H9 (cell line): ENCODE measurements around the gene SS18L1. TPM values are rescaled to one million over a fixed set of nuclear protein-coding genes. Genes with fewer than 3 reads are reported as not detected.
A peak's percentile ranks its signal among the peaks of the same experiment; 100 is the strongest.

Experiments used
- DNase-seq: peaks from one replicate; pipeline ENCODE4 v3.0.0-alpha.2; 2017
- H2AFZ ChIP-seq: one replicate; pipeline ENCODE4 v1.6.1; 2013; ENCODE audit warnings: mild to moderate bottlenecking, low read length, control low read depth, moderate library complexity
- H2AK5ac ChIP-seq: 2 replicates; pipeline ENCODE4 v1.6.1; 2013; ENCODE audit warnings: low read length, control low read depth, mixed read lengths; ENCODE audit not compliant: insufficient read length
- H2BK120ac ChIP-seq: one replicate; pipeline ENCODE4 v1.6.1; 2013; ENCODE audit warnings: low read depth, mild to moderate bottlenecking, low read length, control low read depth, inconsistent platforms; ENCODE audit not compliant: poor library complexity, severe bottlenecking
- H2BK12ac ChIP-seq: 2 replicates; pipeline ENCODE4 v1.6.1; 2013; ENCODE audit warnings: low read length, control low read depth, mixed read lengths, low read depth; ENCODE audit not compliant: insufficient read length
- H2BK15ac ChIP-seq: 2 replicates; pipeline ENCODE4 v1.6.1; 2013; ENCODE audit warnings: low read depth, low read length, control low read depth
- H2BK20ac ChIP-seq: one replicate; pipeline ENCODE4 v1.6.1; 2013; ENCODE audit warnings: low read depth, mild to moderate bottlenecking, low read length, control low read depth, inconsistent platforms; ENCODE audit not compliant: poor library complexity, severe bottlenecking
- H2BK5ac ChIP-seq: 2 replicates; pipeline ENCODE4 v1.6.1; 2013; ENCODE audit warnings: low read length, control low read depth, mixed read lengths; ENCODE audit not compliant: insufficient read length
- H3K14ac ChIP-seq: 2 replicates; pipeline ENCODE4 v1.6.1; 2013; ENCODE audit warnings: low read length, control low read depth; ENCODE audit not compliant: insufficient read depth
- H3K18ac ChIP-seq: 2 replicates; pipeline ENCODE4 v1.6.1; 2013; ENCODE audit warnings: low read depth, mild to moderate bottlenecking, mixed read lengths, low read length, control low read depth; ENCODE audit not compliant: insufficient read length
- H3K23ac ChIP-seq: 2 replicates; pipeline ENCODE4 v1.6.1; 2013; ENCODE audit warnings: low read length, control low read depth, mixed read lengths, low read depth; ENCODE audit not compliant: insufficient read length
- H3K23me2 ChIP-seq: 2 replicates; pipeline ENCODE4 v1.6.1; 2013; ENCODE audit warnings: low read depth, mild to moderate bottlenecking, mixed read lengths, low read length, control low read depth; ENCODE audit not compliant: insufficient read length, poor library complexity, severe bottlenecking
- H3K27ac ChIP-seq: 2 replicates; pipeline ENCODE4 v1.5.1; 2013; ENCODE audit warnings: low read length, control low read depth, mixed read lengths, low read depth; ENCODE audit not compliant: insufficient read length
- H3K27me3 ChIP-seq: 2 replicates; pipeline ENCODE4 v1.6.1; 2013; ENCODE audit warnings: low read length, control low read depth, inconsistent platforms; ENCODE audit not compliant: insufficient read depth
- H3K4ac ChIP-seq: 2 replicates; pipeline ENCODE4 v1.6.1; 2013; ENCODE audit warnings: low read depth, mild to moderate bottlenecking, control low read depth, inconsistent platforms, low read length, moderate library complexity
- H3K4me1 ChIP-seq: 2 replicates; pipeline ENCODE4 v1.6.1; 2013; ENCODE audit warnings: low read length, control low read depth, inconsistent platforms; ENCODE audit not compliant: insufficient read depth
- H3K4me2 ChIP-seq: 2 replicates; pipeline ENCODE4 v1.6.1; 2013; ENCODE audit warnings: low read length, control low read depth, mixed read lengths; ENCODE audit not compliant: insufficient read length, insufficient read depth
- H3K56ac ChIP-seq: 2 replicates; pipeline ENCODE4 v1.6.1; 2013; ENCODE audit warnings: low read depth, mild to moderate bottlenecking, mixed read lengths, low read length, control low read depth; ENCODE audit not compliant: insufficient read length
- H3K79me1 ChIP-seq: 2 replicates; pipeline ENCODE4 v1.6.1; 2013; ENCODE audit warnings: low read depth, mild to moderate bottlenecking, moderate library complexity, low read length, control low read depth, inconsistent platforms; ENCODE audit not compliant: insufficient read depth, poor library complexity, severe bottlenecking
- H3K79me2 ChIP-seq: 2 replicates; pipeline ENCODE4 v1.6.1; 2013; ENCODE audit warnings: low read length, control low read depth, inconsistent platforms; ENCODE audit not compliant: insufficient read depth
- H3K9ac ChIP-seq: 2 replicates; pipeline ENCODE4 v1.6.1; 2013; ENCODE audit warnings: low read length, control low read depth, mixed read lengths; ENCODE audit not compliant: insufficient read length; ENCODE audit errors: extremely low read depth
- H3K9me3 ChIP-seq: one replicate; pipeline ENCODE4 v1.6.1; 2013; ENCODE audit warnings: low read depth, low read length, inconsistent platforms; ENCODE audit not compliant: control insufficient read depth
- H3T11ph ChIP-seq: one replicate; pipeline ENCODE4 v1.6.1; 2013; ENCODE audit warnings: mild to moderate bottlenecking, low read length, control low read depth, inconsistent platforms
- H4K20me1 ChIP-seq: one replicate; pipeline ENCODE4 v1.6.1; 2013; ENCODE audit not compliant: control insufficient read depth, insufficient read length, insufficient read depth
- H4K5ac ChIP-seq: 2 replicates; pipeline ENCODE4 v1.6.1; 2013; ENCODE audit warnings: low read depth, mild to moderate bottlenecking, mixed read lengths, low read length, control low read depth; ENCODE audit not compliant: insufficient read length
- H4K8ac ChIP-seq: replicated peaks from 2 replicates; pipeline ENCODE4 v1.6.1; 2013; ENCODE audit warnings: low read length, control low read depth, mixed read lengths, low read depth; ENCODE audit not compliant: insufficient read length
- H4K91ac ChIP-seq: 2 replicates; pipeline ENCODE4 v1.6.1; 2013; ENCODE audit warnings: low read depth, mild to moderate bottlenecking, moderate library complexity, mixed read lengths, low read length, control low read depth; ENCODE audit not compliant: insufficient read length
- H3K27ac Mint-ChIP-seq, 3 experiments: 2 replicates in 2 of 3; 3 replicates in 1 of 3; pipeline ENCODE4 v1.8.0; 2020 to 2021; ENCODE audit warnings: mixed read lengths in 3 of 3, mild to moderate bottlenecking in 1 of 3, moderate library complexity in 1 of 3
- H3K27me3 Mint-ChIP-seq: 2 replicates; pipeline ENCODE4 v1.8.0; 2021; ENCODE audit warnings: low read depth, mild to moderate bottlenecking, moderate library complexity, mixed read lengths
- H3K36me3 Mint-ChIP-seq, 3 experiments: 2 replicates in 2 of 3; 3 replicates in 1 of 3; pipeline ENCODE4 v1.8.0; 2020 to 2021; ENCODE audit warnings: low read depth in 3 of 3, mixed read lengths in 3 of 3; ENCODE audit not compliant: insufficient read depth in 1 of 3
- H3K4me1 Mint-ChIP-seq, 2 experiments: 2 replicates each; pipeline ENCODE4 v1.8.0; 2020; ENCODE audit warnings: mixed read lengths in 2 of 2
- H3K4me3 Mint-ChIP-seq, 2 experiments: 2 replicates in 1 of 2; 3 replicates in 1 of 2; pipeline ENCODE4 v1.8.0; 2020 to 2021; ENCODE audit warnings: mild to moderate bottlenecking in 2 of 2, mixed read lengths in 2 of 2, moderate library complexity in 1 of 2
- H3K9me3 Mint-ChIP-seq, 2 experiments: 2 replicates in 1 of 2; 3 replicates in 1 of 2; pipeline ENCODE4 v1.8.0; 2020; ENCODE audit warnings: mild to moderate bottlenecking in 2 of 2, mixed read lengths in 2 of 2, moderate library complexity in 1 of 2
- WGBS: extraction: QIAGEN DNeasy Blood & Tissue Kit; methylation state at CpG from one replicate; pipeline ENCODE4 v1.1.7; 2013; ENCODE audit warnings: missing lambda C conversion rate, low lambda C conversion rate, mixed read lengths; ENCODE audit not compliant: insufficient read length; ENCODE audit errors: extremely low coverage; 5-methylcytosine and 5-hydroxymethylcytosine counted together
- total RNA-seq: library from RNA; stranded (reverse); gene quantifications from 2 replicates; pipeline ENCODE4 v1.2.1, GENCODE V29; 2021
- TF ChIP-seq, protein P1 (sequence below): fragments of 200-600 bp; sonication (generic); conservative IDR thresholded peaks from 3 replicates; pipeline ENCODE4 v1.8.0; 2021; ENCODE audit warnings: antibody characterized with exemption, mild to moderate bottlenecking

The SS18L1 gene
- total RNA-seq, 1 experiment from 2014 or later, result 22.2 TPM

- no peaks in the 10 kb centered on the region for H3K27me3 Mint-ChIP-seq
- peak overlapping the region in 1 of 2 experiments; percentile 33; a peak in 1 of 5 replicates for H3K4me3 Mint-ChIP-seq
- DNase-seq, result peak; percentile 62
These were observed 6.2 kb downstream of the SS18L1 start for GRCh38 chr20:62149532-62150309.

More at GRCh38 chr20:62149532-62150309, 6.2 kb downstream of the SS18L1 start:
- Histone ChIP-seq H3K9ac (no peak overlapping the region), H4K20me1 (no peaks in the 10 kb centered on the region), H3T11ph (no peak overlapping the region), H3K79me1 (peaks cover 19% of the 10 kb centered on the region), H3K4me1 (peaks cover 9% of the 10 kb centered on the region; the same call in 1 of the 2 replicates), H3K23ac (no peak overlapping the region), H4K8ac (no peak overlapping the region), H2AK5ac (no peak overlapping the region), H4K5ac (no peak overlapping the region), H2BK120ac (no peak overlapping the region), H3K27ac (no peak overlapping the region), H3K4ac (no peak overlapping the region), H3K56ac (no peak overlapping the region), H2BK20ac (no peak overlapping the region), H2AFZ (no peak overlapping the region), H3K4me2 (no peak overlapping the region), H2BK5ac (no peak overlapping the region), H2BK15ac (no peak overlapping the region), H3K79me2 (peaks cover 67% of the 10 kb centered on the region), H3K23me2 (no peaks in the 10 kb centered on the region), H2BK12ac (no peak overlapping the region), H4K91ac (no peak overlapping the region), H3K14ac (peak overlapping the region; percentile 60; the same call in 1 of the 2 replicates), H3K18ac (no peak overlapping the region), H3K9me3 (no peaks in the 10 kb centered on the region), H3K27me3 (no peaks in the 10 kb centered on the region)
- Mint-ChIP-seq H3K36me3 (peaks cover 35 to 45% (median 36%) of the 10 kb centered on the region in 3 experiments), H3K4me1 (peaks cover 38 to 40% of the 10 kb centered on the region in 2 experiments), H3K9me3 (peaks cover 6% of the 10 kb centered on the region in 2 experiments; a peak in 2 of 5 replicates), H3K27ac (peak overlapping the region; percentile 36 to 86 (median 65); a peak in 4 of 7 replicates)
- TF ChIP-seq, protein P1, sequence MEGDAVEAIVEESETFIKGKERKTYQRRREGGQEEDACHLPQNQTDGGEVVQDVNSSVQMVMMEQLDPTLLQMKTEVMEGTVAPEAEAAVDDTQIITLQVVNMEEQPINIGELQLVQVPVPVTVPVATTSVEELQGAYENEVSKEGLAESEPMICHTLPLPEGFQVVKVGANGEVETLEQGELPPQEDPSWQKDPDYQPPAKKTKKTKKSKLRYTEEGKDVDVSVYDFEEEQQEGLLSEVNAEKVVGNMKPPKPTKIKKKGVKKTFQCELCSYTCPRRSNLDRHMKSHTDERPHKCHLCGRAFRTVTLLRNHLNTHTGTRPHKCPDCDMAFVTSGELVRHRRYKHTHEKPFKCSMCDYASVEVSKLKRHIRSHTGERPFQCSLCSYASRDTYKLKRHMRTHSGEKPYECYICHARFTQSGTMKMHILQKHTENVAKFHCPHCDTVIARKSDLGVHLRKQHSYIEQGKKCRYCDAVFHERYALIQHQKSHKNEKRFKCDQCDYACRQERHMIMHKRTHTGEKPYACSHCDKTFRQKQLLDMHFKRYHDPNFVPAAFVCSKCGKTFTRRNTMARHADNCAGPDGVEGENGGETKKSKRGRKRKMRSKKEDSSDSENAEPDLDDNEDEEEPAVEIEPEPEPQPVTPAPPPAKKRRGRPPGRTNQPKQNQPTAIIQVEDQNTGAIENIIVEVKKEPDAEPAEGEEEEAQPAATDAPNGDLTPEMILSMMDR, result no peak
- WGBS, result no CpG with 5 or more reads among the region's 24 CpGs
